Skin of body (tissue), 2 donors: Measurements from ENCODE around the gene RGR. TPM values are rescaled to one million over a fixed set of nuclear protein-coding genes. Genes with fewer than 3 reads are reported as not detected.

Experiments used
- DNase-seq: peaks from one replicate; lab custom pipeline; 2025; lab: John Stamatoyannopoulos, UW
- total RNA-seq: library from RNA; depleted of rRNA; stranded (reverse); fragments of >200 nt; gene quantifications from one replicate; pipeline ENCODE4 v1.2.3, GENCODE V29; 2014

RGR gene
- total RNA-seq, 1 donor from 2014 or later: 1.7 TPM

DNA sequence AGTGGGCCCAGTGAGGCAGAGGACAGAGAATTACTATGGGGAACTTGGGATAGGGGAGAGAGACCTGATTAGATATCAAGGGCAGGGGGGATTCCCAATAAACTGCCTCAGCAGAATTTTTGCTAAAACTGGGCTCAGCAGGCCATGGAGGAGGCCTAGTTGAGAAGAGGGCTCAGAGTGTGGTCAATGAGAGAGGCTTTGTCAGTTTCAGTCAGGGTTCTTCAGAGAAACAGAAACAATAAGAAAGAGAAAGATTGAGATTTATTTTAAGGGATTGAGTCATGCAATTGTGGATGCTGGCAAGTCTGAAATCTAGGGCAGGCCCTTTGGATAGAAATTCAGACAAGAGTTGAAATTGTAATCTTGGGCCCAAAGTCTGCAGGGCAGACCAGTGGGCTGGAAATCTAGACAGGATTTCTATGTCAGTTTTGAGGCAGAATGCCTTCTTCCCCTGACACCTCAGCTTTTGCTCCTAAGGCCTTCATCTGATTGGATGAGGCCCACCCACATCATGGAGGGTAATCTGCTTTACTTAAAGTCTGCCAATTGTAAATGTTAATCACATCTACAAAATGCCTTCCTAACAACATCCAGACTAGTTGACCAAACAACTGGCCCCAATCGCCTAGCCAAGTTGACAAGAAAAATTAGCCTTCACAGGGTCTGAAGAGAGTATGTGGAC lies 50.1 kb downstream of the RGR start:
- no peak for DNase-seq

DNA sequence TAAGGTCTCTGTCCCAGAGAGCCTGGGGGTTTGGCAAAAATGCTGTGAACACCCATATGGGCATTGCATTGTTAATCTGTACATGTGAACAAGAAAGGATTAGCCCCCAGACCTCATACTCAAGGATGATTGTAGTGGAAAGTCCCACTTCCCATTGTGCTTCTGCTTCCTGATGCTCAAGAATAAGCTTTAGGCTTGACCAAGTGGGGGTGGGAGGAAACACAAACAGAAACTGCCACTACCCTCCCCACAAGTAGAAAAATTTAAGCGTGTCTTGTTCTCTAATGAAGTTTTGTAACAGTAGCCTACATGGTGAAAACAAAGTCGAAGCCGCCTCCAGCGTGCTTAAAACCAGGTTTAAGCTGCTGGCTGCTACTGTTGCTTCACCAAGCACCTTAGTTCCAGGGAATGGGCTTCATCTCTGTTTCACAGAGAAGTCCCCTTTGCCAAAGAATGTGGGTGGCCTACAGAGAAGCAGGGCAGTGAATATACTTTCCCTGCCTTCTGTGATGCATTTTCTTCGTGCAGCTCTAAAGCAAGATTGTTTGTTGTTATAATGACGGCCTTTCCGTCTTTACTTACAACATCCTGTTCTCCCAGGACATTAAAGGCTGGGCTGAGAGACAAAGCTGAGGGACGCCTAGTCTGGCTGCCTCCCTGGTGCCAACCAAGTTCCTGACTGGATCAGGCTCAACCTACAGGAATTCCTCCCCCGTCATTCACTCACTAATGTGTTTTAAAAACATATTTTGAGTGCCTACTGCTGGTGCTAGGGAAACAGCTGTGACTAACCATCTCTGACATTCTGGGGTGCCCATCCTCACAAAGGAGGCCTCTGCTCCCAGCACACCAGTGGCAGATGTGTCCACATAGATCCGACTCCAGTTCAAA lies 51.5 kb downstream of the RGR start:
- no peak for DNase-seq

DNA sequence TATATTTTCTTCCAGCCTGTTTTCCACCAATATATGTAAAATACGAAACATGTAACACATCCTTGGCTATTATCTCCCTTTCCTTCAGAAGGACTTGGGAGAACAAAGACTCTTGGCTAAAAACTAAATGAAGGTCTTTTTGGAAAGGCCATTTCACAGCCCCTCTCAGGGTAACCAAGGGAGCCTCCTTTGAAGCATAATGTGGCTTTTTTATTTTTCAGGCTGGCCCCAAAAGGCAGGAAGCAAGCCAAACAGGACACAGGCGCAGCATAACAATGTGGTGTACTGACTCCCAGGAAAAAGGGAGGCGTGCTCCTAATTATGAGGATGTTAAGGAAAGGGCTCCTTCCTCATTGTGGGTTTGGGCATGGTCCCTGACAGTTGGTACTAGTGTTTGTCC lies 53.2 kb downstream of the RGR start:
- DNase-seq: no peak

DNA sequence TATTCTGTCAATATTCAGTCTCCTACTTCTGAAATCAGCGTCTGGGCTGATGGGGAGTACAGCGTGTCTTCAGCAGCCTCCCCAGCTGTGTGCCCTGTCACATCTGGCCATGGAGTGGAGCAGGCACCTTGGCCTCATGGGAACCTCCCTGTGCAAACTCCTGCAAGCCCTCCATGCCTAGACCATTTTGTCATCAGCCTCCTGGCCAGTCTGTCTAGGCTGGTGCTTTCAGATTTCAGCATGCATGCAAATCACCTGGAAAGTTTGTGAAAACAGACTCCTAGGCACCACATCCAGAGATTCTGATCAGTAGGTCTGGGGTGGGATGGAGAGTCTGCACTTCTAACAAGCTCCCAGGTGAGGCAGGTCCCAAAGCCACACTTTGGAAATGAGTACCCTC lies 57.4 kb downstream of the RGR start:
- DNase-seq: no peak

DNA sequence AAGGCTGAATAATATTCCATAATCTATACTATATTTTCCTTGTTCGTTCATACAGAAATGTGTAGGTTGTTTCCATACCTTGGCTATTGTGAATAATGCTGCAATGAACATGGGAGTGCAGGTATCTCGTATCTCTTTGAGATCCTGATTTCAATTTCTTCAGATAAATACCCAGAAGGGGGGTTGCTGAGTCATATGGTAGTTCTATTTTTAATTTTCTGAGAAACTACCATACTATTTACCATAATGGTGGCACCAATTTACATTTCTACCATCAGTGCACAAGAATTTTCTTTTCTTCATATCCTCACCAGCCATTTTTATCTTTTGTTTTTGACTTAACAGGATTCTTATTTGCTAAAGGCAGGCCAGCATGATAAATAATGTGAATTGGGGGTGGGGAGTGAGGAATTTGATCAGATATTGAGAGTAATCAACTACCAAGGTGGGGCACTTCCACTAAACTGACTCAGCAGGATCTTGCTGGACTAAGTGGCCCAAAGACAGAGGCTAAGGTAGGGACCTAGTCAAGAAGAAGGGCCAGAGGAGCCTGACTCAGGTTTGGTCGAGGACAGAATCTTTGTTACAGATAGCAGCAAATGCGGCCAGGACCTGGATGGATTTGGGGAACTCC lies 62.0 kb downstream of the RGR start:
- no peak for DNase-seq

DNA sequence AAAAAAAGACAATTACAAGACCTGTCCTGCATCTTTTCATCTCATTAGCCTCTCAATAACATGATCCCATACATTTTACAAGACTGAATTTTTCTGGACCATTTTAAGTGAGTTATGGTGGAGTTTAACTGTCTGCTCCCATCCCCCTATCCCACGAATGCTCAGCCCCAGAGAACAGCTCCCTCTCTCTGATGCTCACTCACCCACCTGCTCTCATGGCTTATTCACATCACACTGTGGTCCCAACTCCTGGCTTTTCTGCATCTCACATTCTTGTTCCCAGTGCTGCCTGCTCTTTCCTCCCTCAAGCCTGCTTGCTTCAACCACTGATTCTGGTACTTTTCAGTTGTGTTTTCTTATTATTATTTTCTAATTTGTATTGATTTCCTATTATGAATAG lies 63.2 kb downstream of the RGR start:
- no peak for DNase-seq

DNA sequence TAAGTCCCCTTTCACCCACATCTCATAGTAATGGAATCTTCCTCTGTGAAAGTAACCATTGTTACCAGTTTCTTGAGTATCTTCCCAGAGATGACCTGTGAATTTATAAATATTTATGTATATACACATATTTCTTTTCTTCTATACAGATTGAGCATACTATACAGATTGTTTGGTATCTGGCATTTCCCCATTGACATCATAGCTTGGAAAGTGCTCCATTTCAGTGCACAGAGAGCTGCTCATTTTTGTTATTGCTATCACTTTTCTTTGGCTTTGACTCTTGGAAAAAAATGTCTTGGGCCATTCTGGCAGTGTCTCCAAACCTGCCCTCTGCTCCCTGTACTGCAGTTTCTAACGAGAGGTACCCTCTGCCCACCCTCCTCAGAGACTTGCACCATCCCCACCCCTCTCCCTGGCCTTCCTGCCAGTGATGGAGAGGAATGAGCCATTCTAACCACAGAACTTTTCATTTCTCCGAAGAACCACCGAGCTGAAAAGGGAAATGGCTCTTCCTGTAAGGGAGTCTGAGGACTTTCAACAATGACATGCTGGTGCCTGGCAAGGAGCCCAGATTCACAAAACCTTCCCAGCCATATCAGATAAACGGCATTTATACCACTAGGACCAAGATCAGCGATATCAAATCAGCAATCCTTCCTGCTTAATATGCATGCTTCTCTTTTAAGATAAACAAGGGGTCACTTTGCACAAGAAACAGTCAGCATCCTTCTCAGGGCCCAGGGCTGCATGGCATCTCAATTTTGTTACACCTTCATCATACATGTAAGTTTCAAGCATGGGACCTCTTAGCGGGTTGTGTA lies 63.8 kb downstream of the RGR start:
- DNase-seq: no peak

Other genes starting within 250 kb of the RGR start
- 99.2 TPM for gene GHITM, start 105.5 kb upstream of the RGR start, total RNA-seq
- gene GPR15LG, start 71.3 kb upstream of the RGR start, total RNA-seq: 2.1 TPM
- 1.7 TPM for gene CDHR1, start 50.5 kb upstream of the RGR start, total RNA-seq
- gene LRIT2, start 19.5 kb upstream of the RGR start, total RNA-seq: not detected
- not detected for gene LRIT1, start 3.5 kb upstream of the RGR start, total RNA-seq
- 36.6 TPM for gene CCSER2, start 83.5 kb downstream of the RGR start, total RNA-seq